OCI-LY1 (cell line): ENCODE results near the gene PI4K2B.

Experiments
- H2AFZ ChIP-seq: fragments of 200-600 bp; sonication (generic), shearing (Covaris generic); 2 replicates; pipeline ENCODE4 v1.6.0; 2014; ENCODE audit warnings: antibody characterized with exemption, mild to moderate bottlenecking, low read length
- H3F3A ChIP-seq: fragments of 200-600 bp; sonication (generic), shearing (Covaris generic); 2 replicates; pipeline ENCODE4 v1.6.0; 2014; ENCODE audit warnings: mild to moderate bottlenecking, antibody characterized with exemption, low read length, moderate library complexity; ENCODE audit not compliant: insufficient read depth
- H3K27ac ChIP-seq: fragments of 200-600 bp; sonication (generic); 2 replicates; pipeline ENCODE4 v1.5.1; 2014; ENCODE audit warnings: low read length, mixed run types, mild to moderate bottlenecking, low read depth; ENCODE audit not compliant: poor library complexity, severe bottlenecking
- H3K27me3 ChIP-seq: fragments of 200-600 bp; sonication (generic); 2 replicates; pipeline ENCODE4 v1.6.0; 2014; ENCODE audit warnings: antibody characterized with exemption, mild to moderate bottlenecking, low read length, moderate library complexity; ENCODE audit not compliant: insufficient read depth
- H3K36me3 ChIP-seq: fragments of 200-600 bp; sonication (generic); 2 replicates; pipeline ENCODE4 v1.6.1; 2014; ENCODE audit warnings: mild to moderate bottlenecking, antibody characterized with exemption, low read length, moderate library complexity, mixed read lengths; ENCODE audit not compliant: insufficient read depth
- H3K4me1 ChIP-seq: fragments of 200-600 bp; sonication (generic); 2 replicates; pipeline ENCODE4 v1.5.1; 2014; ENCODE audit warnings: mild to moderate bottlenecking, low read length, moderate library complexity; ENCODE audit not compliant: insufficient read depth, severe bottlenecking
- H3K4me2 ChIP-seq: fragments of 200-600 bp; sonication (generic), shearing (Covaris generic); 2 replicates; pipeline ENCODE4 v1.6.1; 2014; ENCODE audit warnings: low read length
- H3K4me3 ChIP-seq: fragments of 200-600 bp; sonication (generic); 2 replicates; pipeline ENCODE4 v1.5.1; 2014; ENCODE audit warnings: low read length, low read depth, mild to moderate bottlenecking, mixed read lengths; ENCODE audit not compliant: poor library complexity, severe bottlenecking
- H3K79me2 ChIP-seq: fragments of 200-600 bp; shearing (Covaris generic); 2 replicates; pipeline ENCODE4 v1.6.1; 2016; ENCODE audit warnings: mixed run types, low read length, mixed read lengths; ENCODE audit not compliant: insufficient read depth
- H3K9ac ChIP-seq: fragments of 200-600 bp; sonication (generic), shearing (Covaris generic); 2 replicates; pipeline ENCODE4 v1.6.1; 2014; ENCODE audit warnings: mild to moderate bottlenecking, low read length, mixed read lengths
- H3K9me2 ChIP-seq: fragments of 200-600 bp; sonication (generic), shearing (Covaris generic); 2 replicates; pipeline ENCODE4 v1.6.1; 2014; ENCODE audit warnings: low read depth, mild to moderate bottlenecking, low read length, mixed read lengths
- H3K9me3 ChIP-seq: fragments of 200-600 bp; shearing (Covaris generic); 2 replicates; pipeline ENCODE4 v1.6.1; 2014; ENCODE audit warnings: low read length, mixed read lengths
- H4K20me1 ChIP-seq: fragments of 200-600 bp; sonication (generic), shearing (Covaris generic); 2 replicates; pipeline ENCODE4 v1.6.0; 2016; ENCODE audit warnings: mild to moderate bottlenecking, low read length; ENCODE audit not compliant: insufficient read depth
- CTCF ChIP-seq: fragments of 200-600 bp; sonication (generic), shearing (Covaris generic); IDR thresholded peaks from 2 replicates; pipeline ENCODE4 v1.5.1; 2017; ENCODE audit warnings: mild to moderate bottlenecking, antibody characterized with exemption, low read length, moderate library complexity, mixed read lengths
- EZH2 ChIP-seq: fragments of 200-600 bp; sonication (generic), shearing (Covaris generic); IDR thresholded peaks from 2 replicates; pipeline ENCODE4 v1.8.0; 2017; ENCODE audit warnings: borderline replicate concordance, mixed run types, mild to moderate bottlenecking, antibody characterized with exemption, low read length, moderate library complexity, mixed read lengths

The PI4K2B gene

GRCh38 chr4:25301471-25301870, 67.6 kb downstream of the PI4K2B start:
- Histone ChIP-seq H3K27me3 (no peaks in the 10 kb centered on the region), H3K9me3 (no peaks in the 10 kb centered on the region), H3K4me1 (no peaks in the 10 kb centered on the region), H3K27ac (no peak overlapping the region), H3K4me3 (no peak overlapping the region), H3K9ac (no peak overlapping the region), H3K79me2 (no peaks in the 10 kb centered on the region), H3F3A (no peaks in the 10 kb centered on the region), H4K20me1 (no peaks in the 10 kb centered on the region), H3K9me2 (no peaks in the 10 kb centered on the region), H3K4me2 (no peak overlapping the region), H2AFZ (no peak overlapping the region), H3K36me3 (no peaks in the 10 kb centered on the region)
- TF ChIP-seq EZH2 (no peak), CTCF (no peak)

GRCh38 chr4:25302626-25303025, 68.8 kb downstream of the PI4K2B start:
- no peak overlapping the region for H3K4me2 ChIP-seq
- H4K20me1 ChIP-seq = no peaks in the 10 kb centered on the region
- no peaks in the 10 kb centered on the region for H3K9me2 ChIP-seq
- TF ChIP-seq CTCF (no peak), EZH2 (no peak)
- H3K27ac ChIP-seq = no peak overlapping the region
- H3K4me1 ChIP-seq = no peaks in the 10 kb centered on the region
- no peaks in the 10 kb centered on the region for H3K79me2 ChIP-seq
- H3K27me3 ChIP-seq = no peaks in the 10 kb centered on the region
- no peaks in the 10 kb centered on the region for H3K9me3 ChIP-seq
- no peak overlapping the region for H3K4me3 ChIP-seq
- H2AFZ ChIP-seq = no peak overlapping the region
- no peak overlapping the region for H3K9ac ChIP-seq
- no peaks in the 10 kb centered on the region for H3F3A ChIP-seq
- H3K36me3 ChIP-seq = no peaks in the 10 kb centered on the region

- H3K27ac ChIP-seq = no peak overlapping the region
- no peaks in the 10 kb centered on the region for H3K9me2 ChIP-seq
- no peak overlapping the region for H3K4me3 ChIP-seq
- H3K9ac ChIP-seq = no peak overlapping the region
- no peaks in the 10 kb centered on the region for H4K20me1 ChIP-seq
- H3K79me2 ChIP-seq = no peaks in the 10 kb centered on the region
- TF ChIP-seq EZH2 = no peak
- TF ChIP-seq CTCF = no peak
- H3K4me2 ChIP-seq = no peak overlapping the region
- no peaks in the 10 kb centered on the region for H3K36me3 ChIP-seq
- no peaks in the 10 kb centered on the region for H3F3A ChIP-seq
- H3K4me1 ChIP-seq = no peaks in the 10 kb centered on the region
- H3K27me3 ChIP-seq = no peaks in the 10 kb centered on the region
- no peak overlapping the region for H2AFZ ChIP-seq
- H3K9me3 ChIP-seq = no peaks in the 10 kb centered on the region
Measured at GRCh38 chr4:25303578-25303977, 69.7 kb downstream of the PI4K2B start.
